Measurements from ENCODE around the gene ADH1A.

DNA sequence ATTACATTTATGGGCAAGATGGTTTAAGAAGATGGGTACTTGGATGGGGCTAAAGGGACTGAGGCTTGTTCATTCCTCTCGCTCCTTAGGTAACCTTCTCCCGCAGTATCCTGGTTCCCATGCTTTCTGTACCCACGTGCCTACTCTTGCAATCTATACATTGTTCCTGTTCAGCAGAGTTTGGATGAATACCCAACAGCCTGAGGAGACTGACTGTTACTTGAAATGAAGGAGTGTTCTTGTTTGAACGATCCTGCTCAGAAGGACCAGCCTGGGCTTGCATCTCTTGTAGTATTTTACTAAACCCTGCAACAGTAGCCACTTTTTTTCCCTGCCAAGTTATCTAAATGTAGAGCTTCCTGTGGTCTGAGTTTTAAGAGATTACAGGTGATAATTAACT, 38.0 kb downstream of the ADH1A start:
- TF ChIP-seq POLR2A (IDR thresholded peaks at IDR 0.05) (no peak), EP300 (IDR thresholded peaks at IDR 0.05) (no peak)
- TF ChIP-seq, protein P1, sequence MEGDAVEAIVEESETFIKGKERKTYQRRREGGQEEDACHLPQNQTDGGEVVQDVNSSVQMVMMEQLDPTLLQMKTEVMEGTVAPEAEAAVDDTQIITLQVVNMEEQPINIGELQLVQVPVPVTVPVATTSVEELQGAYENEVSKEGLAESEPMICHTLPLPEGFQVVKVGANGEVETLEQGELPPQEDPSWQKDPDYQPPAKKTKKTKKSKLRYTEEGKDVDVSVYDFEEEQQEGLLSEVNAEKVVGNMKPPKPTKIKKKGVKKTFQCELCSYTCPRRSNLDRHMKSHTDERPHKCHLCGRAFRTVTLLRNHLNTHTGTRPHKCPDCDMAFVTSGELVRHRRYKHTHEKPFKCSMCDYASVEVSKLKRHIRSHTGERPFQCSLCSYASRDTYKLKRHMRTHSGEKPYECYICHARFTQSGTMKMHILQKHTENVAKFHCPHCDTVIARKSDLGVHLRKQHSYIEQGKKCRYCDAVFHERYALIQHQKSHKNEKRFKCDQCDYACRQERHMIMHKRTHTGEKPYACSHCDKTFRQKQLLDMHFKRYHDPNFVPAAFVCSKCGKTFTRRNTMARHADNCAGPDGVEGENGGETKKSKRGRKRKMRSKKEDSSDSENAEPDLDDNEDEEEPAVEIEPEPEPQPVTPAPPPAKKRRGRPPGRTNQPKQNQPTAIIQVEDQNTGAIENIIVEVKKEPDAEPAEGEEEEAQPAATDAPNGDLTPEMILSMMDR (IDR thresholded peaks at IDR 0.05) = no peak
